Head of caudate nucleus (tissue), 42 donors: ENCODE results near the gene NSRP1.
"Not testable (repeated sequence)": the region's sequence is repeated elsewhere in the genome, so short reads cannot be mapped to it uniquely, and the experiment has no call there.

Source experiments
- DNase-seq, 42 donors: peaks; one replicate each; pipeline versions ENCODE4 v3.0.0 to v3.0.0-alpha.2; 2020 to 2021; ENCODE audit warnings: mixed read lengths in 7 of 42
- intact Hi-C: fragments of 100-400 bp; cut with DNase I; formaldehyde crosslinking; loops from one replicate; pipeline ENCODE4 v1.15.0; 2022

NSRP1 gene, protein sequence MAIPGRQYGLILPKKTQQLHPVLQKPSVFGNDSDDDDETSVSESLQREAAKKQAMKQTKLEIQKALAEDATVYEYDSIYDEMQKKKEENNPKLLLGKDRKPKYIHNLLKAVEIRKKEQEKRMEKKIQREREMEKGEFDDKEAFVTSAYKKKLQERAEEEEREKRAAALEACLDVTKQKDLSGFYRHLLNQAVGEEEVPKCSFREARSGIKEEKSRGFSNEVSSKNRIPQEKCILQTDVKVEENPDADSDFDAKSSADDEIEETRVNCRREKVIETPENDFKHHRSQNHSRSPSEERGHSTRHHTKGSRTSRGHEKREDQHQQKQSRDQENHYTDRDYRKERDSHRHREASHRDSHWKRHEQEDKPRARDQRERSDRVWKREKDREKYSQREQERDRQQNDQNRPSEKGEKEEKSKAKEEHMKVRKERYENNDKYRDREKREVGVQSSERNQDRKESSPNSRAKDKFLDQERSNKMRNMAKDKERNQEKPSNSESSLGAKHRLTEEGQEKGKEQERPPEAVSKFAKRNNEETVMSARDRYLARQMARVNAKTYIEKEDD

DNA sequence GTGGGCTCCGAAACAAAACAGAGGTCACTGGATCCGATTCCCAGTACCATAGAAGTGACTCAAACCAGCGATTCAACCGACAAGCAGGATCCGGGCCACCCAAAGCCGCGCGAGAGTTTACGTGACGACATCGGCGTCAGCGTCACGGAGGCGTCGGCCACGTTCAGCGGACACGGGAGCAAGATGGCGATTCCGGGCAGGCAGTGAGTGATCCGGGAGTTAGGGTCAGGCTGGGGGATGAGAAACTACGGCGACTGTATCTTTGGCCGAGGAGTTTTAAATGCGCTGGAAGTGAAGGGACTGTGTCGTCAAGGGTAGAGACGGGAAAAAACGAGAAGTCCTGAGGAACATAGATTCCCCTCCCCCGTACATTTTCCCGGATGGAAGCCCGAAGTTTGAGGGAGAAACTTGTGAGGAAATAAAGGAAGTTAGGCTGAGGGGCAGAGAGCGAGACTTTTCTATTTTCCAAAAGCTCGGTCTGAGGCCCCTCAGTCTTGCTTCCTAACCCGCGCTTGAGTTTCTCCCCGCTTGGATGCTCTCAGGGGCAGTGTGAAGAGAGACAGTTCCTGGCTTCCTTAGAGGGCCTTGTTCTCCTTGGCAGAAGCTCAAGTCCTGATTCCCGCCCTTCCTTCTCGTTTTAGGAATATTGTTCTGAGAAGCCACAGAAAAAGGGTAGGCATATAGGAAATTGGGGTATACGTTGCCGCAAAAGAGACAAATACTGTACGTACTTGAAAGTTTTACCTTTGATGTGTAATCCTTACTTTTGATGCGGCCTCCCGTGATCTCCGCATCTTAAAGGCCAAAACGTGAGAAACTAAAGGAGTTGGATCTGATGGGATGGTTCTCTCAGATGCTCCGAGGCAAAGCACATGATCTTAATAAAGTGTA is at the start of gene NSRP1:
NSRP1 (plus strand) TSS at position 156 of the 891 bp plus-strand sequence; CDS start at position 184, 28 bp downstream.
- intact Hi-C loops = no loop called here
- peak; percentile 89 to 97 (median 94) for DNase-seq

GRCh38 chr17:30068465-30068864 is 48.2 kb upstream of the NSRP1 start:
- DNase-seq = no peak
- intact Hi-C loops = no loop called here

GRCh38 chr17:30074254-30074653 is 42.4 kb upstream of the NSRP1 start:
- no peak for DNase-seq
- intact Hi-C loops = no loop called here

DNA sequence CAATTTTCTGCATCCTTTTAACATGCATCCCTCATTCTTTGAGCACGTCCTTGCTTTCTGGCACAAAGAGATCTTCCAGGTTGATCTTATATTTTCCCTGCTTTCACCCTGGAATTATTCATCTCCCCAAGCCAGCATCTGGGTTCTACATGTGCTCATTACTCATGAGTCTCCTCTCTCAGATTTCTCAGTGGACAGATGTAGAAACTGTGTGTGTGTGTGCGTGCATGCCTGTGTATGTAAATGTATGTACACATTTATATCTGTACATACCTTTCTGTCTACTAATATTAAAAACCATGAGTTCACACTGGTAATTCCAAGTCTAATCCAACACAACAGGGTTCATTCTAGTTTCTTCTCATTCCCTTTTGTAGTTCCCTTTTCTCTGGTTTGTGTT is 41.9 kb upstream of the NSRP1 start:
- intact Hi-C loops = no loop called here
- no peak for DNase-seq

- intact Hi-C loops = no loop called here
- DNase-seq = no peak
Observed at GRCh38 chr17:30082773-30083172, 33.8 kb upstream of the NSRP1 start.

- DNase-seq = no peak
- intact Hi-C loops = no loop called here
Observed at GRCh38 chr17:30084788-30085187, 31.8 kb upstream of the NSRP1 start.

DNA sequence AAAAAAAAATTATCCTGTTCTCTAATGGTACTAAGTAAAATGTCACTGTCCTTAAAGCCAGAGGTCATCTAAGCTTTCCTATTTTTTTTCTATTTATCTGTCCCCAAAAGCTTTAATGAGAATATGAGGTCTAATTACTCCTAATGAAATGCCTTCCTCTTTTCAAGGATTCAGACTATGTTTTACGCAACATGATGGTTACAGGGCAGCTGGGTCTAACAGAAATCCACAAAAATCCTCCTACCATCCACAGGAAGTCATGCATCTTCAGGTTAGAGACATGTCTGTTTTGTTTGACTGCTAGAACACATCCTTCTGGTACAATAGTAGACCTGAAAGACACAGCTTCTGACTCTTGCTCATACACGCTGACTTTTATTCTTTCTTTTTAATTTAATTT is 29.7 kb upstream of the NSRP1 start:
- intact Hi-C loops = no loop called here
- DNase-seq = no peak

DNA sequence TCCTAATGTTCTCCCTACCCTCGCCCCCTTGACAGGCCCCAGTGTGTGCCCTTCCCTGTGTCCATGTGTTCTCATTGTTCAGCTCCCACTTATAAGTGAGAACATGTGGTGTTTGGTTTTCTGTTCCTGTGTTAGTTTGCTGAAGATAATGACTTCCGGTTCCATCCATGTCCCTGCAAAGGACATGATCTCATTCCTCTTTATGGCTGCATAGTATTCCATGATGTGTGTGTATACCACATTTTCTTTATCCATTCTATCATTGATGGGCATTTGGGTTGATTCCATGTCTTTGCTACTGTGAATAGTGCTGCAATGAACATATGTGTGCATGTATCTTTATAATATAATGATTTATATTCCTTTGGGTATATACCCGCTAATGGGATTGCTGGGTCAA is 29.2 kb upstream of the NSRP1 start:
- intact Hi-C loops, DNase-seq: not testable (repeated sequence)

- intact Hi-C loops = loop anchor here (10.0 kb wide), 1 partner anchor 286 kb away; no protein-coding TSS in a partner anchor
- no peak for DNase-seq
Observed at GRCh38 chr17:30091121-30091670, 25.4 kb upstream of the NSRP1 start.

GRCh38 chr17:30091771-30092170 is 24.8 kb upstream of the NSRP1 start:
- intact Hi-C loops = loop anchor here (10.0 kb wide), 1 partner anchor 287 kb away; no protein-coding TSS in a partner anchor
- no peak for DNase-seq

DNA sequence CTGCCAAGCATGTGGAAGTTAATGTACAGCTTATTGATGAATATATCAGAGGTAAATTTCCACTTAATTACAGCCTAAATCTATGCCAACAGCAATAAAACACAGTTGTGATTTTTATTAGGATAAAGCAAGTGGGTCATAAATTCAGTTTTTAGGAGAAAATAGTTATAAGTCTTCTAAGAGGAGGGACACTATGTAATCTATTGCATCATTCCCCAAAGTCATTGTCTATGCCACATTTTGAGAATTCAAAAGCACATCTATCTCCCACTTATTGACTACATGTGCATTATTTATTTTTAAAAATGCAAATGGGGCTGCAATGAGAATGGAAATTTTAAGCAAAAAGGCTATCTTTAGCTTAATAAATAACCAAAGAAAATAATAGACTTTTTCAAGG is 23.7 kb upstream of the NSRP1 start:
- intact Hi-C loops = loop anchor here (10.0 kb wide), 1 partner anchor 288 kb away; no protein-coding TSS in a partner anchor
- no peak for DNase-seq

GRCh38 chr17:30093463-30094147 is 23.0 kb upstream of the NSRP1 start:
- intact Hi-C loops = loop anchor here (10.0 kb wide), 1 partner anchor 289 kb away; no protein-coding TSS in a partner anchor
- DNase-seq = peak in 32 of 42 donors; percentile 7 to 81 (median 47)

DNA sequence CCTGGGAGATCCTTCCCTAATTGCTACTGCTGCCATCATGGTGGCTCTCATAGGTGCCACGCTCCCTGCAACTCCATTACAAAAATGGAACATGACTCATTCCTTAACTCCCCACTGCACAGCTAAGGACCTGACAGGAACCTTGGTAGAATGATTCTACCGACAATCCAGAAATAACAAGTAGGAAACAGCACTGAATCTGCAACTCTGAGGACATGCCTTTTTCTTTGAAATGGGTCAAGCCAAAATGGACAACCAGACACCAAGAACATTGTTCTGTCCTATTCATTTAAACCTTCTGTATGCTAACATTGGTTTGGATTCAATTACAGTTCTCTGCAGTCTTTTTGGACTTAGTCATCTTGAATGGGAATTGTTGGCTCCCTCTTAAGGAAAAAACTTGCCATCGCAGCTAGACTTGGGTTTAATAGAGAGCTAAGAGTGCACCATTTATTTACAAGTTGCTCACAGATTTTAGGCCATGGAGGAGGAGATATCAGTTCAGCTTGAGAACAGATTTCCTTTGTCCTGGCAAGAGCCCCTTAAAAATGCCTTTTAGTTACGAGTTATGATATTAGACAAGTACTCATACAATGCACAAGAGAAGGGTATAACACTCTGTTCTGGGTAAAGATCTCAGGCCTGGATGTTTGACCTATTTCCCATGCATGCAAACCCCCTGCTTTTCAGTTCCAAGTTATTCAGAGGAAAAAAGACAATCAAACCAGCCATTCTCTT is 20.9 kb upstream of the NSRP1 start:
- intact Hi-C loops = loop anchor here (10.0 kb wide), 1 partner anchor 291 kb away; no protein-coding TSS in a partner anchor
- peak in 9 of 42 donors; percentile 8 to 52 (median 22) for DNase-seq

DNA sequence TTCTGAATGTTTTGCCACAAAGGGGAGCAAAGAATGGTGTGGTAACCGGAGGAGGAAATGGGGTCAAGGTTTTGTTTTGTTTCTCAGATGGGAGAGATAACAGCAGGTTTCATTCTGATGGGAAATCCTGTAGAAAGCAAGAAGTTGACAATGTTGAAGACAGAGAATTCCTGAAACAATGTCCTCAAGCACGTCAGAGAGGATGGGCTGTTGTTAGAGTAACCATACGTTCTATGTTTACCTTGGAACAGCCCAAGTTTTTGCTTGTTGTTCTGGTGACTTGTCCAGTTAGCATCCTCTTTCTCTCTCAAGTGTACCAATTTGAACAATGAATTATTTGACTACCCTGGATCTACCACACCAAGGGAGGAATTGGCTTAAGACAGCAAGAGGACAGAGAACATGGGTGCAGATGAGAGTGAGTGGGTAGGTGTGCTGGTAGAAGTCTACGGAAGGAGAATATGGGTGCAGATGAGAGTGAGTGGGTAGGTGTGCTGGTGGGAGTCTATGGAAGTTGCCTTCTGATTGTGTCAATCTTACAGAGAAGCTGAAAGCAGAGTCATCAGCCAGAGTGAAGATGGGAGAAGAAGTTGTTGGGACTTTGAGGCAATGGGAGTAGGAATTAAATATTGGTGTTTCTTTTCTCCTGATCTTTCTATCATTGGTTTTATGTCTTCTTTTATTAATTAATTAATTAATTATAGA is 14.8 kb upstream of the NSRP1 start:
- DNase-seq = peak in 5 of 42 donors; percentile 12 to 56 (median 33)
- intact Hi-C loops = no loop called here

DNA sequence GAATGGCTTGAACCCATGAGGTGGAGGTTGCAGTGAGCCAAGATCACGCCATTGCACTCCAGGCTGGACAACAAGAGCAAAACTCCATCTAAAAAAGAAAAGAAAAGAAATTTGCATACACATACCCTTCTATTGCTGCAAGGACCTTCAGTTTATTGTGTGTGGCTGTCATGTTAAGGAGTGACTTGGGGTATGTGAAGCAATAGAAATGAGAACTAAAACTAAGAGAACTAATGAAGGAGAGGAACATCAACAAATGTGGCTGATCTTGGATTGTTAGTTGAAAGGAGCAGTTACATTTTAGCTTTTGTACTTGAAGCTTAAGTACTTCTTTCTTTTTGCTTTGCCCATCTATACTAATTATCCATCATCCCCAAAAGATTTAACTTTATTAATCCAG is 12.7 kb upstream of the NSRP1 start:
- no peak for DNase-seq
- intact Hi-C loops = no loop called here

- peak; percentile 52 to 93 (median 82) for DNase-seq
- intact Hi-C loops = no loop called here
Observed at GRCh38 chr17:30104575-30105339, 11.9 kb upstream of the NSRP1 start.
